ENCODE measurements around the gene ABCB8.
A peak's percentile ranks its signal among the peaks of the same experiment; 100 is the strongest.

ABCB8 gene

DNA sequence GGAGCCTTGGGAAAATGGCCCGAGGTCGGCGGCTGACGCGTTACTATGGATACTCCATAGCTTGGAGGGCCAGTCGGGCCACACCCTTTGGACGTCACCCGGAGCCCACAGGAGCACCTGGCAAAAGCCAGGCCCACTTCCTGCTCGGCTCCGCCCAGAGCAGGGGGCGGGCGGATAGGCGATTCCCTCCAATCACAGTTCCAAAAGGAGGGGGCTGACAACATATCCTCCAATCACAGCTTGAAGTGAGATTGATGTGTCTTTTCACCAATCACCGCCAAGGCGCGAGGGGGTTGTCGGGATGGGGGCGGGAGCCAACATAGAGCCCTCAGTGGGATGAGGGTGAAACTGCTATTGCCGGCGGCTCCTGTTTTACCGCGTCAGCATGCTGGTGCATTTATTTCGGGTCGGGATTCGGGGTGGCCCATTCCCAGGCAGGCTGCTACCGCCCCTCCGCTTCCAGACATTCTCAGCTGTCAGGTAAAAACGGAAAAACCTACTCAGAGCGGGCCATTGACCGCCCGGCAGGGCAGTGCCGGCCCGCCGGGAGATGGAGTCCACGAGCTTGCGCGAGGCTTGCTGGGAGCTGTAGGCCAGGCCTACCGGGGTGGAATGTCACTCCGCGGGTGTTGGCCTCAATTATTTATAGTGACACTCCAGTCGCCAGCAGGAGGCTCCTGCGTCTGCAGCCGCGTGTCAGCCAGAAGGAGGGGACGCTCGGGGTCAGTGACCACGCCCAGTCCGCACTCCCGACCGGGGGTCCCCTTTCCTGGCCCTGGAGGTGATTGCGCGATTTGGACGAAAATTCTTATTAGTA lies at the start of gene ABCB8:
Gene ABCB8 (plus strand): TSS at position 320 of the 817 bp plus-strand sequence. CDS start 66 bp downstream, at position 386.
- peak; percentile 98 for DNase-seq (ENCODE audit: low read depth)

DNA sequence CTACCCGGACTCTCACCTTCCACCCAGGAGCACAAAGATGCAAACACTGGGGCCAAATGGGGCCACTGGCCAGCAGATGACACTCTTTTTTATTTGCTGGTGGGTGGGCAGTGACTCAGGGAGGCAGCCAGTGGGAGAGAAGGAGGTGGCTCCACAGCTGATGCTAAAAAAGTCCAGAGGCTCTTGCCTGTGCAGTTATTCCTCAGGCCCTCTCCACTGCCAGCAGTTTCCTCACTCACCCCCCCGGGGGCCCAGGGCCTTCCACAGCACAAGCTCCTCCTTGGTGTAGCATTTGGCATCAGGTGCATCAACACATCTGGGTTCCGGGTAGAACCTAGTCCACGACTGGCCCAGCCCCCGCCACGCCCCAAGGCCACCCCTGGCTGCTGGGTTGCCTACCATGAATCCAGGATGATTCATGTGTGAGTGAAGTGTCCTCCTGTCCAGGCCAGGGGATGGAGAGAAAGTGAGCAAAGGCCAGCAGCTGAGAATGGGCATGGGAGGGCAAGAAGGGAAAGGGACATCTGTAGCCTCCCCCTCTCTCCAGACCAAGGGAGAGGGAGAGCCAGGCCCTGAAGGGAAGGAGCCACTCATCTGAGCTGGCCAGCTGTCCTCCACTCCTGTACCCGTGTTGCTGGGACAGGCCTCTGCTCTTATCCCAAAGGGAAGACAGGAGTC lies 48.4 kb upstream of the ABCB8 start:
- DNase-seq (ENCODE audit: low read depth) = no peak

DNA sequence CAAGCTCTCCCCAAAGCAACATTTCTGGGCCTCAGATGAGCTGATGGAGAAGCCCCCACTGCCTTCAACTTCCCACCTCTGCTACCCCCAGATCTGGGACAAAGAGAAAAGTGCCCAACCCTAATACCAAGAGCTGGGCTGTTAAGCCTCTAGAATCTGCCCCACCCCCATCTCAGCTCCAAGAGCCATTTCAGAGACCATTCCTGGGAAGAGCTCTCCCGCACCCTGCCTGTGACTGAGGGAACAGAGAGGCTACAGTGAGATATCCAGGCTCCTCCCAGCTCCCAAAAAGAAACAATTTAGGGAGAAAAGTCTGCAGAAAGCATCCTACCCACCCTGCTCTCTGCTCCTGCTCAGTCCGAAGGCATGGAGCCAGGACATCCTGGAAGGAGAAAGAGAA lies 47.6 kb upstream of the ABCB8 start:
- no peak for DNase-seq (ENCODE audit: low read depth)

DNA sequence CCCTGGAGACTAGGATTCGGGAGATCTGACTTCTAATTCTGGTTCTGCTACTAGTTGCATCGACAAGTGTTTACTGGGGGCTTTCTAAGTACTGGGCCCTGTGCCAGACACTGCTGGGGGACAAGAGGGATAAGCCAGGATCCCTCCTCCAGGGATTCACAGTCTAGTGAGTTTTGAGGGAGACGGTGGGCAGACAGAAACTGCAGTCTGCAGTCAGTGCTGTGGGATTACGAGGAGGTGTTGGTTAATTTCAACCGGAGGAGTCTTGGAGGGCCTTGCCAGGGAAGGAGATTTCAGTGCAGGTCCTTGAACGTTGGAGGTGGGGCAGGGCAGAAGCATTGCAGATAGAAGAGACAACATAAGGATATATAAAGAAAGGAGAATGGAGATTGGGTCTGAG lies 46.6 kb upstream of the ABCB8 start:
- no peak for DNase-seq (ENCODE audit: low read depth)

DNA sequence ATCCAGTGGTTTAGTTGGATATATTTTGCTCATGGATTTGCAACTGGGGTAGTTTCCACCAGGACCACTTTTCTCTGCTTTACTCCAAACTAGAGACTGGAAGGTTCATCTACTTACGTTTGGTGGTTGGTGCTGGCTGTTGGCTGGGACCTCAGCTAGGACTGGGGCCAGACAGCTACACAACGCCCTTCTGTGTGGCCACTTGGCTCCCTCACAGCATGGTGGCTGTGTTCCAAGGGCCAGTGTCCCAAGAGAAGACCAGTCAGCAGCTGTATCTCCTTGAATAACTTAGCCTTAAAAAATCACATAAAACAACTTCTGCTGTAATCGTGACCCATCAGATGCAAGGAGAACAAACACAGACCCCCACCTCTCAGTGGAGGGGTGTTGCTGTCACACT lies 45.9 kb upstream of the ABCB8 start:
- no peak for DNase-seq (ENCODE audit: low read depth)

DNA sequence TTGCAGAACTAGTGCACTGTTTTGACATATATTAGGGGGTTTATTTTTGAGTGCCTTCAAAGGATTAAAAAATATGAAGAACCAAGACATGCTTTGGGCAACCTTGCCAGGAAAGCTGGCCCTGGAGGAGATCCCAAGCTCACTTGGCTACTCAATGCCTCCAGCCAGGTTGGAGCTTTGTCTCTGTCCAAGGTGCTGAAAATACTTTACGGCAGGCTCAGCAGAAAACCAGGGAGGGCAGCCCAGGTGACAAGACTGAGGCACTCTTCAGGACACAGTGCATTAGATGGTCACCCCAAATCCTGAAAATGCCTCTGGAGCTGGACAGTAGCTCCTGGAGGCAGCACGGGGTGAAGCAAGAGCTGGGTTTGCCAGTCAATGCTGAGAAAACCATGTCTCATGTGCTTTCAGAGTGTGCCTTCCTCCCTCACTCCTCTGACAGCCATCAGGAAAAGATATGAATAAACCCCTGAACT lies 44.3 kb upstream of the ABCB8 start:
- no peak for DNase-seq (ENCODE audit: low read depth)

DNA sequence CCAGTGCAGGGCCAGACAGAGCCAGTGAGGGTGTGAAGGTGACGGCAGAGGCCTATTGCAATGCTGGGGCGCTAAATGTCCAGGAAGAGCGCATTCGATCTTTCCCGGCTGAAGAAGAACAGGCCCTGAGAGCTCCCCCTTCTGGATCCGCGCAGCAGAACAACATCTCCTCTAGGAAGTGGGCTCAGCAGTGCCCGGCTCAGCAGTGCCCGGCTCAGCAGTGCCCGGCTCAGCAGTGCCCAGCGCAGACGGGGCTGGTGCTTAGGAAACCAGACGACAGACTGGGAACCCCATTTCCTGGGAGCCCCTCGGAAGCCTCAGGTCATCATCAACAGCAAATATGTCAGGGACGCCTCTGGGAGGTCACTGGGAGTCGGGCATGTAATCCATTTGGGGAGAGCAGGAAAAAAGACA lies 42.1 kb upstream of the ABCB8 start:
- DNase-seq (ENCODE audit: low read depth) = no peak

DNA sequence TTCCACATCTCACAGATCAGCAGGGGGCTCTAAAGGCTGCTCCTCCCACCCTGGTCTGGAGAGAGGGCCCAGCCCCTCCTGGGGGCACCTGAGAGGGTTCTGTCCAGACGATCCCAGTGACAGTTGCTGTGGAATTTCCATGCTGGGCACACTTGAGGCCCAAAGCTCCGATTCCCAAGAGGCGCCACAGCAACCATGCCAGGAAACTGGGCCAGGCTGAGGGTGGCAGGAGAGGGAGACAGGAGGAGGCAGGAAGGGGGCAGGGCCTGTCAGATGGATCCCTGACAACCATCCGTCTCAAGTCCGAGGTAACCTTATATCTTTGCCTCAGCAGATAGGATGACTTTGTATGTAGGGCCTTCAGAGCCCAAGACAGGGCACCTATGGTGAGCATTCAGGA lies 41.7 kb upstream of the ABCB8 start:
- no peak for DNase-seq (ENCODE audit: low read depth)

DNA sequence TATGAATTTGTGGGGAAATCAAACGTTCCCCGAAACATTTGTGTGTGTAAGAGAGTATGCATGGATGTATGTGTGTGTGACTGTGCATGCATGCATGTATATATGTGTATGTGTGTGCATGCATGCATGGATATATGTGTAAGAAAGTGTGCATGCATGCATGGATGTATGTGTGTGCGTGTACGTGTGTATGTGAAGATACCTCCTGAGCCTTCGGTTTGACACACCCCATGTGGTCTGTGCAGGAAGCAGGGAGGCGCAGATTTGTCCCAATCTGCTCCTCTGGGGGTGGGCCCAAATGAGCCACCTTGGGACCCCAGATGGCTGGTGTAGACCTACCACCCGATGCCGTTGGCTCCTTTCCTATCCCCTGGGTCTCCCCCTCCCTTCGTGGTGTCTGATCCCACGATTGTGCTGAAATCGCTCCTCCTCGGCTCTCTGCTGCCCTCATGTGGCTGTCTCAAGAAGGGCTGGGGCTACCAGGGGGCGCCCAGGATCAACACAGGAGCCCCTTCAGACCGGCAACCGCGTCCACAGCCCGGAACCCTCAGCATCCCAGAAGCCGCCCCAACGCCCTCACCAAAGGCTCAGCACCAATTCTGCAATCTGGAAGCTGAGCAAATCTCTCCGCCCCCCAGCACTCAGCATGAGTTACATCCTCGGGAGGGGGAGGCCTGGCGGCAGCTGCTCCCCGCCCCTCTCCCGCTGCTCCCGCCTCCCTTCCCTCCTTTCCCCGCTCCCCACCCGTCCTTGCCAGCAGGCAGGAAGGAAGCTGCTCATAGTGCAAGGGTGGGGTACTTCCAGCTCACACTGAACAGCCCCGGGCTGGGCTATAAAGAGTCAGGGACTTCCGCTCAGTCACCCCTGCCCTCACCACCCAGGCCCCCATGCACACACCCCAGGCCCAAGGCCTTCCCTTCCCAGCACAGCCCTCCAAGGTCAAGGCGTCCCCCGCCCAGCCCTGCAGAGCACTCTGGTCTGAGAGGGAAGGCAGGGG lies 39.7 kb upstream of the ABCB8 start:
- DNase-seq (ENCODE audit: low read depth) = peak; percentile 49

DNA sequence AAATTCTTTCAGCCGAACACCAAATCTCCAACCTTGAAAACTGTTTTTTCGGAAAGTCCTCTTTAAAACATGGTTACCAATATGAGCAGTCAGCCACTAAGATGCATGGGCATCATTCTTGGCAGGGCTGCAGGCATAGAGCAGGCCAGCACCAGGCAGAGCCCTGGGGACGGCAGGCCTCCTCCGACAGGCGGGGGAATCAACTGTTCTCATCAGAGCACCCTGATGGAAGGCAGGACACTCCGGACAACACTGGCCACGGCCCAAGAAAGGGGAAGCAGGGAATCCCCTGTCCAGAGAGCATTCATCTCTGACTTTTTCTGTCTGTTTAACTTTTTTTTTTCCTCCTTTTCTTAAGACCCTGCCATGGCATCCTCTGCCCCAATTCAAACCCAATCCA lies 38.8 kb upstream of the ABCB8 start:
- DNase-seq (ENCODE audit: low read depth) = no peak

DNA sequence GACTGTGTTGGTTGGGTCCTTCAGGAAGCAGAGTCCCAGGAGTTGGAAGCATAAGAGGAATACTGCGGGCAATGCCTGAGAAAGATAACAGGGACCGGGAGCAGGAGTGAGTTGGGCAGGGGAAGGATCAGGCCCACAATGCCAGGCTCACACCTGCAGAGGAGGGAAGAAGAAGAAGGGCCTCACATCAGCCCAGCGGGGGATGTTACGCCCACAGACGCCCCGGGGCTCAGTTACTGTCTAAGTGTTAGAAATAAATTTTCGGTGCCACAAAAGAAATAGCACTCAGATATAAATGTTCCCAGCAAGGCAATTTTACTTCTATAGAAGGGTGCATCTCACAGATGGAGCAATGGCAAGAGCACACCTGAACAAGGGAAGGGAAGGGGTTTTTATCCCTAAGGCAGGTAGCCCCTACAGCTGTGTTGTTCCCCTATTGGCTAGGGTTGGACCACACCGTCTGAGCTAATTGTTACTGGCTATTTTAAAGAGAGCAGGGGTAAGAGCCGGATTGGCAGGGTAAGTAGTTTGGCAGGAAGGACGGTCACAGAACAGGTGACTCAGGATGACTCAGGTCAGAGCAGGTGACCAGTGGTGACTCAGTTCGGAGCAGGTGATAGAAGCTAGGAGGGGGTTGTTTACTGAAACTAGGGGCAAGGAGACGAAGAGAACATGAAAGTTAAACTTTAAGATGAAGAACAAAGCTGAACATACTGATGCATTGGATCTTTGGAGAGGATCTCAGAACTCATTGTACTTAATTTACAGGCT lies 37.6 kb upstream of the ABCB8 start, which contains the start of gene NOS3:
Gene NOS3 (plus strand): TSS at position 602 of the 771 bp plus-strand sequence. CDS start 2,787 bp downstream, outside the sequence.
- no peak for DNase-seq (ENCODE audit: low read depth)

DNA sequence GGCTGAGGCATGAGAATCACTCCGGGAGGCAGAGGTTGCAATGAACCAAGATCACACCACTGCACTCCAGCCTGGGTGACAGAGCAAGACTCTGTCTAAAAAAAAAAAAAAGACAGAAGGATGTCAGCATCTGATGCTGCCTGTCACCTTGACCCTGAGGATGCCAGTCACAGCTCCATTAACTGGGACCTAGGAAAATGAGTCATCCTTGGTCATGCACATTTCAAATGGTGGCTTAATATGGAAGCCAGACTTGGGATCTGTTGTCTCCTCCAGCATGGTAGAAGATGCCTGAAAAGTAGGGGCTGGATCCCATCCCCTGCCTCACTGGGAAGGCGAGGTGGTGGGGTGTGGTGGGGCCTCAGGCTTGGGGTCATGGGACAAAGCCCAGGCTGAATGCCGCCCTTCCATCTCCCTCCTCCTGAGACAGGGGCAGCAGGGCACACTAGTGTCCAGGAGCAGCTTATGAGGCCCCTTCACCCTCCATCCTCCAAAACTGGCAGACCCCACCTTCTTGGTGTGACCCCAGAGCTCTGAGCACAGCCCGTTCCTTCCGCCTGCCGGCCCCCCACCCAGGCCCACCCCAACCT lies 36.1 kb upstream of the ABCB8 start:
- no peak for DNase-seq (ENCODE audit: low read depth)

DNA sequence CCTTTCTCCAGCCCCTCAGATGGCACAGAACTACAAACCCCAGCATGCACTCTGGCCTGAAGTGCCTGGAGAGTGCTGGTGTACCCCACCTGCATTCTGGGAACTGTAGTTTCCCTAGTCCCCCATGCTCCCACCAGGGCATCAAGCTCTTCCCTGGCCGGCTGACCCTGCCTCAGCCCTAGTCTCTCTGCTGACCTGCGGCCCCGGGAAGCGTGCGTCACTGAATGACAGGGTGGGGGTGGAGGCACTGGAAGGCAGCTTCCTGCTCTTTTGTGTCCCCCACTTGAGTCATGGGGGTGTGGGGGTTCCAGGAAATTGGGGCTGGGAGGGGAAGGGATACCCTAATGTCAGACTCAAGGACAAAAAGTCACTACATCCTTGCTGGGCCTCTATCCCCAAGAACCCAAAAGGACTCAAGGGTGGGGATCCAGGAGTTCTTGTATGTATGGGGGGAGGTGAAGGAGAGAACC lies 35.4 kb upstream of the ABCB8 start:
- no peak for DNase-seq (ENCODE audit: low read depth)

DNA sequence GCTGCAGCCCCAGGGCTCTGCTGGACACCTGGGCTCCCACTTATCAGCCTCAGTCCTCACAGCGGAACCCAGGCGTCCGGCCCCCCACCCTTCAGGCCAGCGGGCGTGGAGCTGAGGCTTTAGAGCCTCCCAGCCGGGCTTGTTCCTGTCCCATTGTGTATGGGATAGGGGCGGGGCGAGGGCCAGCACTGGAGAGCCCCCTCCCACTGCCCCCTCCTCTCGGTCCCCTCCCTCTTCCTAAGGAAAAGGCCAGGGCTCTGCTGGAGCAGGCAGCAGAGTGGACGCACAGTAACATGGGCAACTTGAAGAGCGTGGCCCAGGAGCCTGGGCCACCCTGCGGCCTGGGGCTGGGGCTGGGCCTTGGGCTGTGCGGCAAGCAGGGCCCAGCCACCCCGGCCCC lies 34.7 kb upstream of the ABCB8 start:
- no peak for DNase-seq (ENCODE audit: low read depth)

DNA sequence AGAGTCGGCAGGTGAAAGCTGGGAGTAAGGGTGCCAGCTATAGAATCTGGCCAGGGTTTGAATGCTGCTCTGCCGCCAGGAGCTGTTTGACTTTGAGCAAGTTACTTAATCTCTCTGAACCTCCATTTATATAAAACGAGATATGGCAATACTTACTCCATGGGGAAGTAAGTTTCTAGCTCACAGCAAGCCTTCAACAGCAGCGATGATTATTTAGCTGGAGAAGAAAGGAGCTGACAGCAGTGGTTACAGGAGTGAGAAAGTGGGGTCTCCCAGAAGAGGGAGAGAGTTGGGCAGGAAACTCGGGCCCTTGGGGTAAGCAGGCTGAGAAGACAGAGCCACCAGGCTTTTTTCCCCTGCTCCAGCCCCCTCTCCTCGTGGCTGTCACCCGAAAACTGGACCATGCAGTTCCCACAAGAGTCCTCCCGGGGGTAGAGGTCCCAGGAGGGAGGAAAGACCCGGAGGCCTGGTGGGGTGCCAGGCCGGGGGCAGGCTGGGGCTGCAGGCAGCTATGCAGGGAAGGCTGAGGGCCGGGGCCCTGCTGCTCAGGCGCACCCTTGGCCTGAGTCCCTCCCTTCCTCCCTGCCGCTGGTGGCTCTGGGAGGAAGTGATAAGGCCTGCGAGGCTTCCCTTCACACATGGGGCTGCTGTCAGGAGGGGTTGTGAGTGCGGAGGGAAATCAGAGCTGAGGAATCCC lies 34.0 kb upstream of the ABCB8 start:
- no peak for DNase-seq (ENCODE audit: low read depth)

DNA sequence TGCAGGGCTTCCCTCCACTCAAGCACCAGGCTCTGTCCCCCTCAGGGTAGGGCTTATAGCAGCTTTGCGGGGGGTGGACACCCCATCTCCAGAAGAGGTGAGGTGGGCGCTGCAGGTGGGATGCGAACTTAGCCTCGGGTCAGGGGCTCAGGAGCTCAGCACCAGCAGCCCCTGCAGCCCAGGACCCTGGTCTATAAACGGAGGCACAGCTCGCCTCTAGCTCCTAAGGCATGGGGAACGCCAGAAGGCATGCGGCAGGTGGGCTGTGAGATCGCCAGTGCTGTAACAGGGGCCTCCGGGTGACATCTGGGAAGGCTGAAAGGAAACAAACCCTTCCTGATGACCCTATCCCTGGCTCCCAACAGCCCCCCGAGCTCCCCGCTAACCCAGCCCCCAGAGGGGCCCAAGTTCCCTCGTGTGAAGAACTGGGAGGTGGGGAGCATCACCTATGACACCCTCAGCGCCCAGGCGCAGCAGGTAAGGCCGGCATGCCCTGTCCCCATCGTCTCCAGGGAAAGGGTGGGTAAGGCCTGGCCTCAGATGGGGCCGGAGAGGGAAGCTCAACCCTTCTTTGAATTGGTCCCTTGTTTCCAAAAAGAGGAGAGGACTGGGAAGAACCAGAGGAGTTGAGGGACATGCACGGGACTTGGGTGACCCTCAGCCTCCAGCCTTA lies 33.3 kb upstream of the ABCB8 start:
- no peak for DNase-seq (ENCODE audit: low read depth)

DNA sequence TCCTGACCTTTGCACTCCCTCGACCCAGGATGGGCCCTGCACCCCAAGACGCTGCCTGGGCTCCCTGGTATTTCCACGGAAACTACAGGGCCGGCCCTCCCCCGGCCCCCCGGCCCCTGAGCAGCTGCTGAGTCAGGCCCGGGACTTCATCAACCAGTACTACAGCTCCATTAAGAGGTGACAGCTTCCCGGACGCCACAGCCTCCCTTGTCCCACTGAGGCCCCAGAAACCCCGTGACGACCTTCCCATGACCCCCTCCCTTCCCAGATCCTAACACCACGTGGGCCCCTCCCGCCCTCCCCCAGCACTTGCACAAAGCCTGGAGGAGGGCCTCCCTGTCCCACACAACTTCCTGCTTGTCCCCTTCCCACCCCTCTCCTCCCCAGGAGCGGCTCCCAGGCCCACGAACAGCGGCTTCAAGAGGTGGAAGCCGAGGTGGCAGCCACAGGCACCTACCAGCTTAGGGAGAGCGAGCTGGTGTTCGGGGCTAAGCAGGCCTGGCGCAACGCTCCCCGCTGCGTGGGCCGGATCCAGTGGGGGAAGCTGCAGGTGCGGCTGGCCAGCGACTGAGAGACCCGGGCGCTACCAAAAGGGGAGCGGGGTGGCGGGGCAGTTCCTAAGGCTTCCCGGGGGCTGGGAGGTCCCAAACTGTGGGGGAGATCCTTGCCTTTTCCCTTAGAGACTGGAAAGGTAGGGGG lies 31.7 kb upstream of the ABCB8 start:
- no peak for DNase-seq (ENCODE audit: low read depth)

DNA sequence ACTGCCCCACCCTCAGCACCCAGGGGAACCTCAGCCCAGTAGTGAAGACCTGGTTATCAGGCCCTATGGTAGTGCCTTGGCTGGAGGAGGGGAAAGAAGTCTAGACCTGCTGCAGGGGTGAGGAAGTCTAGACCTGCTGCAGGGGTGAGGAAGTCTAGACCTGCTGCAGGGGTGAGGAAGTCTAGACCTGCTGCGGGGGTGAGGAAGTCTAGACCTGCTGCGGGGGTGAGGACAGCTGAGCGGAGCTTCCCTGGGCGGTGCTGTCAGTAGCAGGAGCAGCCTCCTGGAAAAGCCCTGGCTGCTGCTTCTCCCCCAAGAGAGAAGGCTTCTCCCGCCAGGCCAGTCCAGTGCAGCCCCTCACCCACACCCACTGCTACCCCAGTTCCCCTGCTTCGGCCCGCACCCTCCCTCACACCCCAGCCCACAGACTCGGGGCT lies 31.2 kb upstream of the ABCB8 start:
- no peak for DNase-seq (ENCODE audit: low read depth)

DNA sequence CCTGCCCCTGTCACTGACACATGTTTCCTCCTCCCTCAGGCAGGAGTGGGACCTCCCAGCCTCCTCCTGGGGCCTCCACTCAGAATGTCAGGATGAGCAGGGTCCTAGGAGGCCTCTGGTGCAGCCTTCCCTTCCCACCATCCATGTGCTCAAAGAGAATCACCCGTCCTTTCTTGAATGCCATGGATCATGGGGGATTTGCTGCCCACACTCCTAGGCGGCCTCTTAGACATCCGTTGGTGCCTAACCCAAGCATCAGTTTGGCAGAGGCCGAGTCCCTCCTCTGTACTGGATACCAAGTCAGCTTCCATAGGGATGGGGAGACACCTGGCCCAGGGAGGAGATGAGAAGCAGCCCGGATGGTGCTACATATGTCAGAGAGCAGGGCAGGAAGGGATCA lies 30.4 kb upstream of the ABCB8 start:
- no peak for DNase-seq (ENCODE audit: low read depth)
